ENCODE results near the gene FANCE. TPM values are rescaled to one million over a fixed set of nuclear protein-coding genes. Genes with fewer than 3 reads are reported as not detected.

Gene FANCE
- polyA plus RNA-seq, 1 donor (not counting 4 experiments of a cell fraction or from before 2014, with no cell fraction given): 6.4 TPM

GRCh38 chr6:35483893-35484645 lies 31.9 kb downstream of the FANCE start:
- peaks cover 45% of the 10 kb centered on the region for H3K4me1 ChIP-seq (ENCODE audit: control insufficient read depth, extremely low read depth, insufficient read depth, low read length)
- no peaks in the 10 kb centered on the region for H4K20me1 ChIP-seq (ENCODE audit: control insufficient read depth, extremely low read depth, insufficient read depth, low read length)
- H3K4me3 ChIP-seq (ENCODE audit: control insufficient read depth in 2 of 3, extremely low read depth in 1 of 3, insufficient read depth in 2 of 3, low read depth in 1 of 3, low read length in 3 of 3): no peak overlapping the region
- H2AFZ ChIP-seq (ENCODE audit: control insufficient read depth, low read length): no peak overlapping the region
- H3K4me2 ChIP-seq (ENCODE audit: control insufficient read depth, extremely low read depth, insufficient read depth, low read depth, low read length): no peak overlapping the region
- H3K9ac ChIP-seq (ENCODE audit: control insufficient read depth, extremely low read depth, insufficient read depth, low read length): no peak overlapping the region
- H3K9me3 ChIP-seq (ENCODE audit: control insufficient read depth, low read depth, low read length): no peaks in the 10 kb centered on the region
- TF ChIP-seq CTCF (optimal IDR thresholded peaks at IDR 0.05 in 1 of 3, IDR thresholded peaks at IDR 0.05 in 1 of 3, conservative IDR thresholded peaks at IDR 0.05 in 1 of 3; ENCODE audit: extremely low read depth in 1 of 3, insufficient read depth in 2 of 3, low read length in 3 of 3) (no peak), EZH2 (IDR thresholded peaks at IDR 0.05; ENCODE audit: low read length) (no peak)
- dilution Hi-C loops (cut with MboI; ENCODE audit: extremely low pct_ligation_motif_present, low sequenced_read_pairs): no loop called here
- peaks cover 8% of the 10 kb centered on the region for H3K79me2 ChIP-seq (ENCODE audit: control insufficient read depth, insufficient read depth, low read length)
- no peaks in the 10 kb centered on the region for H3K9me1 ChIP-seq (ENCODE audit: control insufficient read depth, extremely low read depth, insufficient read depth, low read length)
- peaks cover 6 to 14% of the 10 kb centered on the region in 2 experiments for H3K36me3 ChIP-seq (ENCODE audit: control insufficient read depth in 2 of 2, extremely low read depth in 1 of 2, insufficient read depth in 2 of 2, low read length in 2 of 2)
- no peaks in the 10 kb centered on the region for H3K27me3 ChIP-seq (ENCODE audit: control insufficient read depth, extremely low read depth, insufficient read depth, low read length)
- FAIRE-seq: no peak
- no peak overlapping the region for H3K27ac ChIP-seq (ENCODE audit: control insufficient read depth, insufficient read depth, low read length)
- DNase-seq (ENCODE audit: low read depth, low spot score): no peak

DNA sequence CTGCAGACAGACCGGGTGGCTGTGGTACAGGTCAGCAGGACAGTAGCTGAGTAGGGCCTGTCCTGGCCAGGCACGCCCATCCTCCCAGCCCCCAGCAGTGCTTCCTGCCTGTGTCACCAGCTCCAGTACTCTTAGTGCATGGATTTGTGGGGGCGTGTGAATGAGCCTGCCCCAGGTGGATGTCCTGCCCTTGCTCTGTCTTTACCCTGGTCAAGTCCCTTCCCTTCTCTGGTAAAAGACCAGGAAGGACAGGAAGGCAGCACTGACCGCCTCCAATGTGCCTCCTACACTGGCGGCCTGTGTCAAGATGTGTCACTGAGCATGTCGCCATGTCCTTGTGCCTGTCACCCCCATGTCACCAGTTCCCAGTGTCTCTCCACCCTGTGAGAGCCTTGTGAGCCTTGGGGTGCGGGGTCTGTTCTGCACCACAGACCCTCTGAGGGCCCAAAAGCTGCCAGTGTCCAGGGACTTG lies 32.8 kb downstream of the FANCE start:
- dilution Hi-C loops (cut with MboI; ENCODE audit: extremely low pct_ligation_motif_present, low sequenced_read_pairs): no loop called here
- Histone ChIP-seq H4K20me1 (ENCODE audit: control insufficient read depth, extremely low read depth, insufficient read depth, low read length) (no peaks in the 10 kb centered on the region), H3K4me3 (ENCODE audit: control insufficient read depth in 2 of 3, extremely low read depth in 1 of 3, insufficient read depth in 2 of 3, low read depth in 1 of 3, low read length in 3 of 3) (peak overlapping the region in 1 of 3 experiments; percentile 41), H3K4me2 (ENCODE audit: control insufficient read depth, extremely low read depth, insufficient read depth, low read depth, low read length) (peak overlapping the region; percentile 93), H3K4me1 (ENCODE audit: control insufficient read depth, extremely low read depth, insufficient read depth, low read length) (peaks cover 53% of the 10 kb centered on the region), H3K9me1 (ENCODE audit: control insufficient read depth, extremely low read depth, insufficient read depth, low read length) (no peaks in the 10 kb centered on the region), H2AFZ (ENCODE audit: control insufficient read depth, low read length) (no peak overlapping the region), H3K27ac (ENCODE audit: control insufficient read depth, insufficient read depth, low read length) (peak overlapping the region; percentile 99), H3K9ac (ENCODE audit: control insufficient read depth, extremely low read depth, insufficient read depth, low read length) (peak overlapping the region; percentile 96), H3K9me3 (ENCODE audit: control insufficient read depth, low read depth, low read length) (no peaks in the 10 kb centered on the region), H3K36me3 (ENCODE audit: control insufficient read depth in 2 of 2, extremely low read depth in 1 of 2, insufficient read depth in 2 of 2, low read length in 2 of 2) (peaks cover 4 to 6% of the 10 kb centered on the region in 2 experiments), H3K79me2 (ENCODE audit: control insufficient read depth, insufficient read depth, low read length) (peaks cover 10% of the 10 kb centered on the region), H3K27me3 (ENCODE audit: control insufficient read depth, extremely low read depth, insufficient read depth, low read length) (no peaks in the 10 kb centered on the region)
- DNase-seq (ENCODE audit: low read depth, low spot score) (no peak), FAIRE-seq (peak; percentile 5)
- no peak for TF ChIP-seq CTCF (optimal IDR thresholded peaks at IDR 0.05 in 1 of 3, IDR thresholded peaks at IDR 0.05 in 1 of 3, conservative IDR thresholded peaks at IDR 0.05 in 1 of 3; ENCODE audit: extremely low read depth in 1 of 3, insufficient read depth in 2 of 3, low read length in 3 of 3)
- TF ChIP-seq EZH2 (IDR thresholded peaks at IDR 0.05; ENCODE audit: low read length): no peak
